GM23338 (cell line): Measurements from ENCODE around the gene ZC2HC1B. TPM values are rescaled to one million over a fixed set of nuclear protein-coding genes. Genes with fewer than 3 reads are reported as not detected.
"Not testable (repeated sequence)": the region's sequence is repeated elsewhere in the genome, so short reads cannot be mapped to it uniquely, and the experiment has no call there.

ENCODE experiments used
- ATAC-seq: fragments of 200-7000 bp; cut with Tn5 transposase; 3 replicates; pipeline ENCODE4 v1.9.1; 2020
- DNase-seq: peaks from one replicate; pipeline ENCODE4 v3.0.0-alpha.2; 2015; ENCODE audit warnings: low spot score
- H2AFZ ChIP-seq: fragments of 200-600 bp; sonication (generic); 2 replicates; pipeline ENCODE4 v1.8.0; 2016; ENCODE audit warnings: antibody characterized with exemption, mild to moderate bottlenecking, moderate library complexity
- H3F3A ChIP-seq: fragments of 200-600 bp; sonication (generic); replicated peaks from 2 replicates; pipeline ENCODE4 v1.8.0; 2017; ENCODE audit warnings: antibody characterized with exemption, mixed run types, low read depth
- H3K27ac ChIP-seq: fragments of 200-600 bp; sonication (generic); 2 replicates; pipeline ENCODE4 v1.6.1; 2016; ENCODE audit warnings: low read depth
- H3K27me3 ChIP-seq: fragments of 200-600 bp; sonication (generic); 2 replicates; pipeline ENCODE4 v1.8.0; 2016; ENCODE audit warnings: mild to moderate bottlenecking, mixed run types, moderate library complexity; ENCODE audit not compliant: insufficient read depth
- H3K36me3 ChIP-seq: fragments of 200-600 bp; sonication (generic); 2 replicates; pipeline ENCODE4 v1.8.0; 2016; ENCODE audit warnings: mild to moderate bottlenecking; ENCODE audit not compliant: insufficient read depth
- H3K4me1 ChIP-seq: fragments of 200-600 bp; sonication (generic); 2 replicates; pipeline ENCODE4 v1.8.0; 2016; ENCODE audit warnings: mild to moderate bottlenecking, moderate library complexity; ENCODE audit not compliant: insufficient read depth
- H3K4me2 ChIP-seq: fragments of 200-600 bp; sonication (generic); 2 replicates; pipeline ENCODE4 v1.7.1; 2017; ENCODE audit warnings: mixed run types
- H3K4me3 ChIP-seq: fragments of 200-600 bp; sonication (generic); 2 replicates; pipeline ENCODE4 v1.6.1; 2016; ENCODE audit warnings: mixed run types
- H3K79me2 ChIP-seq: fragments of 200-600 bp; sonication (generic); replicated peaks from 2 replicates; pipeline ENCODE4 v1.8.0; 2017; ENCODE audit warnings: mild to moderate bottlenecking; ENCODE audit not compliant: insufficient read depth
- H3K9me2 ChIP-seq: fragments of 200-600 bp; sonication (generic); 2 replicates; pipeline ENCODE4 v1.8.0; 2017; ENCODE audit not compliant: insufficient read depth
- H4K20me1 ChIP-seq: fragments of 200-600 bp; sonication (generic); replicated peaks from 2 replicates; pipeline ENCODE4 v1.8.0; 2017; ENCODE audit warnings: mild to moderate bottlenecking; ENCODE audit not compliant: insufficient read depth
- H3K27ac Mint-ChIP-seq: 2 replicates; pipeline ENCODE4 v1.8.0; 2020; ENCODE audit warnings: inconsistent platforms, mild to moderate bottlenecking, moderate library complexity, mixed read lengths
- H3K27me3 Mint-ChIP-seq: 3 replicates; pipeline ENCODE4 v1.8.0; 2022; ENCODE audit warnings: low read depth, mild to moderate bottlenecking, moderate library complexity, mixed read lengths, inconsistent platforms; ENCODE audit not compliant: insufficient read depth, poor library complexity
- H3K36me3 Mint-ChIP-seq: 3 replicates; pipeline ENCODE4 v1.8.0; 2021; ENCODE audit warnings: low read depth, mild to moderate bottlenecking, inconsistent platforms, moderate library complexity, mixed read lengths
- H3K4me1 Mint-ChIP-seq: 3 replicates; pipeline ENCODE4 v1.8.0; 2020; ENCODE audit warnings: mild to moderate bottlenecking, inconsistent platforms, mixed read lengths
- H3K4me3 Mint-ChIP-seq: 3 replicates; pipeline ENCODE4 v1.8.0; 2021; ENCODE audit warnings: moderate library complexity, mild to moderate bottlenecking, inconsistent platforms, mixed read lengths
- H3K9me3 Mint-ChIP-seq: 3 replicates; pipeline ENCODE4 v1.8.0; 2020; ENCODE audit warnings: moderate library complexity, mild to moderate bottlenecking, inconsistent platforms, mixed read lengths
- polyA plus RNA-seq: library from polyadenylated mRNA; unstranded; fragments of >200 nt; fragmentation: Nextera tagmentation; extraction: Ambion mirVana; gene quantifications from 2 replicates; pipeline ENCODE4 v1.2.1, GENCODE V29; 2016
- total RNA-seq: library from RNA; depleted of rRNA; stranded (reverse); fragments of >200 nt; shearing (Covaris generic); gene quantifications from 2 replicates; pipeline ENCODE4 v1.2.3, GENCODE V29; 2014
- TF ChIP-seq, protein P1 (sequence below): fragments of 250-450 bp; sonication (Bioruptor Pico); IDR thresholded peaks from 2 replicates; pipeline ENCODE4 v1.5.0; 2020; ENCODE audit warnings: mild to moderate bottlenecking, moderate library complexity

ZC2HC1B gene
- total and polyA plus RNA-seq, 2 experiments from 2014 or later: not detected

DNA sequence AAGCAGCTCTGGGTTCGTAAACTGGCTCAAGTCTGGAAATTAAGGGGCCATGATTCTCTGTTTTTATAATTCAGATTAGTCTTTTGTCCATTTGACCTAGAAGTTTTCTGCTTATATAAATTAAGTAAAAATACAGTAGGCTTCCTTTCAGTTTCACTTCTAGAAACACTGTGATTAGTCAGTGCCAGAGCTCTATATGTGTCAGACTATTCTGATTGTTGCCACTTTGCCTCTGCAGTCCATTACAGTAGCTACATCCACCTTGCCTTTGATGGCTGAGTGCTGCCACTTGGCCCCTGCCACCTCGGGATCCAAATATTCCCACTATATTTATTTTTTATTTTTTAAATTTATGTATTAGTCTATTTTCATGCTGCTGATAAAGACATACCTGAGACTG lies 7.9 kb downstream of the ZC2HC1B start (continued):
- TF ChIP-seq, protein P1, sequence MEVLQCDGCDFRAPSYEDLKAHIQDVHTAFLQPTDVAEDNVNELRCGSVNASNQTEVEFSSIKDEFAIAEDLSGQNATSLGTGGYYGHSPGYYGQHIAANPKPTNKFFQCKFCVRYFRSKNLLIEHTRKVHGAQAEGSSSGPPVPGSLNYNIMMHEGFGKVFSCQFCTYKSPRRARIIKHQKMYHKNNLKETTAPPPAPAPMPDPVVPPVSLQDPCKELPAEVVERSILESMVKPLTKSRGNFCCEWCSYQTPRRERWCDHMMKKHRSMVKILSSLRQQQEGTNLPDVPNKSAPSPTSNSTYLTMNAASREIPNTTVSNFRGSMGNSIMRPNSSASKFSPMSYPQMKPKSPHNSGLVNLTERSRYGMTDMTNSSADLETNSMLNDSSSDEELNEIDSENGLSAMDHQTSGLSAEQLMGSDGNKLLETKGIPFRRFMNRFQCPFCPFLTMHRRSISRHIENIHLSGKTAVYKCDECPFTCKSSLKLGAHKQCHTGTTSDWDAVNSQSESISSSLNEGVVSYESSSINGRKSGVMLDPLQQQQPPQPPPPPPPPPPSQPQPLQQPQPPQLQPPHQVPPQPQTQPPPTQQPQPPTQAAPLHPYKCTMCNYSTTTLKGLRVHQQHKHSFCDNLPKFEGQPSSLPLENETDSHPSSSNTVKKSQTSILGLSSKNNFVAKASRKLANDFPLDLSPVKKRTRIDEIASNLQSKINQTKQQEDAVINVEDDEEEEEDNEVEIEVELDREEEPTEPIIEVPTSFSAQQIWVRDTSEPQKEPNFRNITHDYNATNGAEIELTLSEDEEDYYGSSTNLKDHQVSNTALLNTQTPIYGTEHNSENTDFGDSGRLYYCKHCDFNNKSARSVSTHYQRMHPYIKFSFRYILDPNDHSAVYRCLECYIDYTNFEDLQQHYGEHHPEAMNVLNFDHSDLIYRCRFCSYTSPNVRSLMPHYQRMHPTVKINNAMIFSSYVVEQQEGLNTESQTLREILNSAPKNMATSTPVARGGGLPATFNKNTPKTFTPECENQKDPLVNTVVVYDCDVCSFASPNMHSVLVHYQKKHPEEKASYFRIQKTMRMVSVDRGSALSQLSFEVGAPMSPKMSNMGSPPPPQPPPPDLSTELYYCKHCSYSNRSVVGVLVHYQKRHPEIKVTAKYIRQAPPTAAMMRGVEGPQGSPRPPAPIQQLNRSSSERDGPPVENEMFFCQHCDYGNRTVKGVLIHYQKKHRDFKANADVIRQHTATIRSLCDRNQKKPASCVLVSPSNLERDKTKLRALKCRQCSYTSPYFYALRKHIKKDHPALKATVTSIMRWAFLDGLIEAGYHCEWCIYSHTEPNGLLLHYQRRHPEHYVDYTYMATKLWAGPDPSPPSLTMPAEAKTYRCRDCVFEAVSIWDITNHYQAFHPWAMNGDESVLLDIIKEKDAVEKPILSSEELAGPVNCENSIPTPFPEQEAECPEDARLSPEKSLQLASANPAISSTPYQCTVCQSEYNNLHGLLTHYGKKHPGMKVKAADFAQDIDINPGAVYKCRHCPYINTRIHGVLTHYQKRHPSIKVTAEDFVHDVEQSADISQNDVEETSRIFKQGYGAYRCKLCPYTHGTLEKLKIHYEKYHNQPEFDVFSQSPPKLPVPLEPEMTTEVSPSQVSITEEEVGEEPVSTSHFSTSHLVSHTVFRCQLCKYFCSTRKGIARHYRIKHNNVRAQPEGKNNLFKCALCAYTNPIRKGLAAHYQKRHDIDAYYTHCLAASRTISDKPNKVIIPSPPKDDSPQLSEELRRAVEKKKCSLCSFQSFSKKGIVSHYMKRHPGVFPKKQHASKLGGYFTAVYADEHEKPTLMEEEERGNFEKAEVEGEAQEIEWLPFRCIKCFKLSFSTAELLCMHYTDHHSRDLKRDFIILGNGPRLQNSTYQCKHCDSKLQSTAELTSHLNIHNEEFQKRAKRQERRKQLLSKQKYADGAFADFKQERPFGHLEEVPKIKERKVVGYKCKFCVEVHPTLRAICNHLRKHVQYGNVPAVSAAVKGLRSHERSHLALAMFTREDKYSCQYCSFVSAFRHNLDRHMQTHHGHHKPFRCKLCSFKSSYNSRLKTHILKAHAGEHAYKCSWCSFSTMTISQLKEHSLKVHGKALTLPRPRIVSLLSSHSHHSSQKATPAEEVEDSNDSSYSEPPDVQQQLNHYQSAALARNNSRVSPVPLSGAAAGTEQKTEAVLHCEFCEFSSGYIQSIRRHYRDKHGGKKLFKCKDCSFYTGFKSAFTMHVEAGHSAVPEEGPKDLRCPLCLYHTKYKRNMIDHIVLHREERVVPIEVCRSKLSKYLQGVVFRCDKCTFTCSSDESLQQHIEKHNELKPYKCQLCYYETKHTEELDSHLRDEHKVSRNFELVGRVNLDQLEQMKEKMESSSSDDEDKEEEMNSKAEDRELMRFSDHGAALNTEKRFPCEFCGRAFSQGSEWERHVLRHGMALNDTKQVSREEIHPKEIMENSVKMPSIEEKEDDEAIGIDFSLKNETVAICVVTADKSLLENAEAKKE: no peak

GRCh38 chr6:143873600-143873999 lies 9.3 kb downstream of the ZC2HC1B start:
- not testable (repeated sequence) for H3K27ac ChIP-seq, H3K27ac Mint-ChIP-seq, DNase-seq, H3F3A ChIP-seq, H3K4me2 ChIP-seq, H3K4me3 ChIP-seq, H3K36me3 ChIP-seq, H4K20me1 ChIP-seq, H3K4me1 Mint-ChIP-seq, H3K4me3 Mint-ChIP-seq, H3K79me2 ChIP-seq, H3K4me1 ChIP-seq, H3K9me2 ChIP-seq, ATAC-seq, H3K27me3 Mint-ChIP-seq, H3K27me3 ChIP-seq, H2AFZ ChIP-seq
- H3K36me3 Mint-ChIP-seq: peaks cover 12% of the 10 kb centered on the region
- H3K9me3 Mint-ChIP-seq: peaks cover 22% of the 10 kb centered on the region

DNA sequence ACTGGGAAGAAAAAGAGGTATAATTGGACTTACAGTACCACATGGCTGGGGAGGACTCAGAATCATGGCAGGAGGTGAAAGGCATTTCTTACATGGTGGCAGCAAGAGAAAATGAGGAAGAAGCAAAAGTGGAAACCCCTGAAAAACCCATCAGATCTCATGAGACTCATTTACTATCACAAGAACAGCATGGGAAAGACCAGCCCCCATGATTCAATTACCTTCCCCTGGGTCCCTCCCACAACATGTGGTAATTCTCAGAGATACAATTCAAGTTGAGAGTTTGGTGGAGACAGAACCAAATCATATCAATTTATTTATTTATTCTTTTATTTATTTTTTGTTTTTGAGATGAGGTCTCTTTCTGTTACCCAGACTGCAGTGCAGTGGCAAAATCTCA lies 10.2 kb downstream of the ZC2HC1B start:
- DNase-seq, H3K27ac ChIP-seq, H3K79me2 ChIP-seq, H2AFZ ChIP-seq, H3K4me1 ChIP-seq, ATAC-seq, H3K4me3 Mint-ChIP-seq, H3K27me3 ChIP-seq, H3K36me3 ChIP-seq, H3K27me3 Mint-ChIP-seq, H3K4me2 ChIP-seq, H3F3A ChIP-seq, H3K4me1 Mint-ChIP-seq, H3K27ac Mint-ChIP-seq, H3K9me2 ChIP-seq, H4K20me1 ChIP-seq, H3K4me3 ChIP-seq: not testable (repeated sequence)
- Mint-ChIP-seq H3K9me3 (peaks cover 22% of the 10 kb centered on the region), H3K36me3 (peaks cover 12% of the 10 kb centered on the region)
